NCI-H128 (cell line): ENCODE results near the gene L3HYPDH.

Source experiments
- DNase-seq: peaks from one replicate; lab custom pipeline; 2025; ENCODE audit not compliant: unreplicated experiment; lab: John Stamatoyannopoulos, UW

Gene L3HYPDH

GRCh38 chr14:59427653-59428580 is 56.3 kb downstream of the L3HYPDH start:
- DNase-seq = no peak

DNA sequence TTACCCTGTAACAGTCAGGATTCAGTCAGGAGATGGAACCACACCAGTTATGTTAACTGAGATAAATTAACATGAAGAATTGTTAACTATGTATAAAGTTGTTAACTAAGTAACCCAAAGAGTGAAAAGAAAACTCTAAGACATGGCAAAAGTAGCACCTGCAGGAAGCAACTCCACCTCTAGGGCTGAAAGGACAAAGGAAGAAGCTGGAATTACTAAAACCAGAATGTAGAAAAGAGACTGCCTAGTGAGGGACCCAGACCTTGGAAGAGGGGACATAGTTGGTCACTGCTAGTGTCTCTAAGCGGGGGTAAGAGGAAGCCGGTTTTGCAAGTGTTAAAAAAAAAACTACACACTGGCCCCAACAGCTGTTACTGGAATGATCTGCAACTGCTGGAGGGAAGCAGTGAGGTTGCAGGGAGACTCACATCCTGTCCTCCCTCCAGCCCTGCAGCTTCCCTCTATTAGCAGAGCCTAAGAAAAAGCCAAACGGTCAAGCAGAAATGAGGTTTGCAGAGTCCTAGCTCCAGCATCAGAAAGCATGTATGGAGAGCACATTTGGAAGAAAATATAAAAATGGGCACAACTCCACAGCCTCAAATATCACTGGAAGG is 58.8 kb downstream of the L3HYPDH start:
- DNase-seq = no peak

GRCh38 chr14:59424341-59425071 is 59.7 kb downstream of the L3HYPDH start:
- no peak for DNase-seq
